ENCODE measurements around the gene SHC1. TPM values are rescaled to one million over a fixed set of nuclear protein-coding genes. Genes with fewer than 3 reads are reported as not detected.
A peak's percentile ranks its signal among the peaks of the same experiment; 100 is the strongest.

The SHC1 gene
- total RNA-seq, 1 donor from 2014 or later = 211 TPM

GRCh38 chr1:155005076-155006011 lies 34.8 kb upstream of the SHC1 start:
- peak; percentile 44 to 88 for DNase-seq (ENCODE audit: low spot score in 2 of 2)
- peak overlapping the region; percentile 97 to 98 for H3K27ac ChIP-seq
- no peak for TF ChIP-seq CTCF (IDR thresholded peaks at IDR 0.05)
- no peaks in the 10 kb centered on the region for H3K9me3 ChIP-seq
- H3K27me3 ChIP-seq = no peaks in the 10 kb centered on the region
- H3K36me3 ChIP-seq = no peaks in the 10 kb centered on the region
- intact Hi-C loops (cut with DNase I) = no loop called here
- H3K4me3 ChIP-seq = peak overlapping the region; percentile 92 to 94
- H3K4me1 ChIP-seq = peaks cover 18 to 48% of the 10 kb centered on the region in 2 donors

- Histone ChIP-seq H3K27me3 (no peaks in the 10 kb centered on the region), H3K9me3 (no peaks in the 10 kb centered on the region), H3K4me3 (peak overlapping the region; percentile 92 to 94), H3K36me3 (no peaks in the 10 kb centered on the region), H3K27ac (peak overlapping the region; percentile 97 to 98), H3K4me1 (peaks cover 21 to 52% of the 10 kb centered on the region in 2 donors)
- TF ChIP-seq CTCF (IDR thresholded peaks at IDR 0.05) = no peak
- intact Hi-C loops (cut with DNase I) = loop anchor here (5.0 kb wide), 3 partner anchors 133 to 958 kb away; partner anchors contain the start of genes ATP8B2 and SLC50A1
- no peak for DNase-seq (ENCODE audit: low spot score in 2 of 2)
Measured at GRCh38 chr1:155004352-155005075, 34.0 kb upstream of the SHC1 start.

GRCh38 chr1:155003766-155004351 lies 33.3 kb upstream of the SHC1 start:
- DNase-seq (ENCODE audit: low spot score in 2 of 2) = peak in 1 of 2 donors; percentile 88
- no peaks in the 10 kb centered on the region for H3K36me3 ChIP-seq

GRCh38 chr1:155003227-155003765 lies 32.7 kb upstream of the SHC1 start:
- DNase-seq (ENCODE audit: low spot score in 2 of 2) = peak in 1 of 2 donors; percentile 79
- Histone ChIP-seq H3K4me1 (peaks cover 25 to 55% of the 10 kb centered on the region in 2 donors), H3K27me3 (no peaks in the 10 kb centered on the region), H3K9me3 (no peaks in the 10 kb centered on the region), H3K36me3 (no peaks in the 10 kb centered on the region), H3K27ac (peak overlapping the region; percentile 97 to 98), H3K4me3 (peak overlapping the region; percentile 92 to 94)
- intact Hi-C loops (cut with DNase I) = loop anchor here (2.0 to 5.0 kb wide), 4 partner anchors 48 to 959 kb away; partner anchors contain the start of genes ADAM15, ATP8B2 and SLC50A1
- no peak for TF ChIP-seq CTCF (IDR thresholded peaks at IDR 0.05)

More at GRCh38 chr1:155003766-155004351, 33.3 kb upstream of the SHC1 start:
- Histone ChIP-seq H3K9me3 (no peaks in the 10 kb centered on the region), H3K27me3 (no peaks in the 10 kb centered on the region), H3K4me3 (peak overlapping the region; percentile 92 to 94), H3K4me1 (peaks cover 25 to 56% of the 10 kb centered on the region in 2 donors), H3K27ac (peak overlapping the region; percentile 97 to 98)
- intact Hi-C loops (cut with DNase I) = loop anchor here (2.0 to 5.0 kb wide), 4 partner anchors 47 to 958 kb away; partner anchors contain the start of genes ADAM15, ATP8B2 and SLC50A1
- no peak for TF ChIP-seq CTCF (IDR thresholded peaks at IDR 0.05)
